Mononuclear cell (primary cell): ENCODE results near the gene CHRDL1. TPM values are rescaled to one million over a fixed set of nuclear protein-coding genes. Genes with fewer than 3 reads are reported as not detected.

Experiments used
- H3K27me3 ChIP-seq: 2 replicates; pipeline ENCODE4 v1.6.0; 2011; ENCODE audit warnings: low read length, control low read depth; ENCODE audit not compliant: insufficient read depth
- H3K4me1 ChIP-seq: 2 replicates; pipeline ENCODE4 v1.5.1; 2011; ENCODE audit warnings: mild to moderate bottlenecking, low read length, control low read depth; ENCODE audit not compliant: insufficient read depth
- H3K4me3 ChIP-seq: 2 replicates; pipeline ENCODE4 v1.5.1; 2011; ENCODE audit warnings: mild to moderate bottlenecking, low read length, moderate library complexity
- H3K9me3 ChIP-seq: 2 replicates; pipeline ENCODE4 v1.5.1; 2011; ENCODE audit warnings: low read depth, mild to moderate bottlenecking, control low read depth, low read length
- total RNA-seq: library from RNA; depleted of rRNA; stranded (reverse); fragments of >200 nt; gene quantifications from one replicate; pipeline ENCODE4 v1.2.3, GENCODE V29; 2012

The CHRDL1 gene
- total RNA-seq, 1 donor, result 0.10 TPM

DNA sequence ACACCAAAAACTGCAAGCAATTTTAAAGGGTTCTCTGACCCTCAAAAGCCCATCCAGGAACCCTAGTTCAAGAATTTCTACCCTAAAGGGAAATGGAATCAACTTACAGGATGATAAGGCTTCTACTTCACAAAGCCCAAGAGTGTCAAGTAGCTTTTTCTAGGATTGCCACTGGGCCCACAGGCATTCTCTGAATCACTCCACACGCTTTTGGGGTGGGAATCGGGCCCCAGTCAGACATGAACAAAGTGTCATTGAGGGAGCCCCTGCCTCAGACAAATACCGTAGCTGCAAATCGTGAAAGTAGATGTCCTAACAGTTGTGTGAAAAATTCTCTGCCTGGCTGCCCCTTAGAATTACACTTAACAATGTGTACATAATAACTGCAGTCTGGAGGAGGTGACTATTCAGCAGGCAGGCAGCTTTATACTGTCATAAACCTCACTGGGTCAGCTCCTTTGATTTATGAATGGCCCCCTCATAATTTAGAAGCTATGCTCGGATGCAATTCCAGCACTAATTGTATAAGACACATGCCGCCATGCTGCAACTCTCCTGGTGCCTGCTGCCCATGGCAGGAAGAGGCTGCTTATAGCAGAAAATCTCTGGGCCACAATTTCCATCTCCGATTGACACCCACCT, 36.7 kb downstream of the CHRDL1 start:
- no peaks in the 10 kb centered on the region for H3K9me3 ChIP-seq
- no peaks in the 10 kb centered on the region for H3K27me3 ChIP-seq
- no peak overlapping the region for H3K4me3 ChIP-seq
- no peaks in the 10 kb centered on the region for H3K4me1 ChIP-seq

DNA sequence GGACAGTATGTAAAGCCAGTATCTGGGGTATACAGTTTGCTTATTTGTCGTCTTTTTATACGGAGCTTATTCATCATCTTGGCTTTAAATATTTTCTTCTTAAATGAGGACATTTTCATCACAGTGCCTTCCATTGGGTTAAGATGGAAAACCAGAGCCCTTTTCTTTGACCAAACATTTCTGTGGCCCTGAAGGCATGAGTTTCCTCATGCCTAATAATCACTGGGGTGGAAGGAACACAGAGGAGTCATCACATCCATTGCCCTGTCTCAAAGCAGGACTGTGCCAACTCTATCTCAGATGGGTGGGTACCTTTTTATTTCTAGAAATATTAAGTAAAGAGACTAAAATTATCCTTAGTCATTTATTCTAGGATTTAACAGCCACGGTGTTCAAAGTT, 40.0 kb downstream of the CHRDL1 start:
- no peaks in the 10 kb centered on the region for H3K27me3 ChIP-seq
- no peak overlapping the region for H3K4me3 ChIP-seq
- no peaks in the 10 kb centered on the region for H3K9me3 ChIP-seq
- H3K4me1 ChIP-seq, result no peaks in the 10 kb centered on the region

DNA sequence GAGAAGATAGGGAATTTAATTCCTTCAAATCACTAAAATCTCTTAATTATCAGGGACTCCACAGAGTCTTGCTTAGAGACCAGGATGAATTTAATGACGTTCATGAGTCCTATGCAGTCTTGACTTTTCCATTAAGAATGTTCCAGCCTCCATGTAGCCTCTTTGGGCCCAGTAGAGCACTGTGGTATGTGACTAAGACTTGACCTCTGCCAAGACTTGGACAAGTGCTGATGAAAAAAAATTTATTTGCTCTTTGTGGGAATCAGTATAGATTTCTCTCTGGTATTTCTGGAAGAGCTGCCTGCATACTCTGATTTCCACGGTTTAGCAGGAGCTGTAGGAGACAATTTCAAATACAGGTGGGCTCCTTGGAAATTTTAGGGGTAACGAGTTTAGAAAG, 40.6 kb downstream of the CHRDL1 start:
- Histone ChIP-seq H3K9me3 (no peaks in the 10 kb centered on the region), H3K27me3 (no peaks in the 10 kb centered on the region), H3K4me3 (no peak overlapping the region)

DNA sequence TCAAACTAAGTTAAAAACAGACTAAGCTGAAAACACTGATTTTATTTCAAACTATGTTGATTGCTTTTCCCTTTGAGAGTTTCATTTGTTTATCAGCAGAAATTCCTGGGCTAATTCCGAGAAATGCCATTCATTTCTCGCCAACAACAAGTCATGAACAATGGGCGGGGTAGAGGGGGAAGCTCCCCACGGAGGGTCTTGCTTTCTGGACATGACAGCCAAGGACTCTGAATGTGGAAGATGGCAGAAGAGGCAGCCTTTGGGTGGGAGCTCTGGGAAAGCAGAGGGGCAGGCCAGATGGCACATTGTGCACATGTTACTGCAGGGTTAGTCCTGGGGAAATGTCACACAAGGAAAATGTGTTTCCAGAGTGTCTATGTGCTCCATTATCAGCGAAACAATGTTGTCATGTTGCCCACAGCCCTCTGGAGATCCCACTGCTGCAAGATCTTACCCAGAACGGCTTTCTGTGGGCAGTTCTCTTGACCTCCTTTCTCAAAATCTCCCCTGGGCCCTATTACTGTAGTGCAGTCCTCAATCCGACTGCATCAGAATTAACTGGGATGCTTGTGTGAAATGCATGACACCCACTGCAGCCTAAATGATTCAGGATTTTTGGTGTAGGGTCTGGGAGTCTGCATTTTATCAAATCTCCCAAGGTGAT, 45.0 kb downstream of the CHRDL1 start:
- Histone ChIP-seq H3K4me3 (no peak overlapping the region), H3K9me3 (no peaks in the 10 kb centered on the region), H3K4me1 (no peaks in the 10 kb centered on the region), H3K27me3 (no peaks in the 10 kb centered on the region)

More for the DNA sequence above, 40.6 kb downstream of the CHRDL1 start:
- H3K4me1 ChIP-seq, result no peaks in the 10 kb centered on the region

DNA sequence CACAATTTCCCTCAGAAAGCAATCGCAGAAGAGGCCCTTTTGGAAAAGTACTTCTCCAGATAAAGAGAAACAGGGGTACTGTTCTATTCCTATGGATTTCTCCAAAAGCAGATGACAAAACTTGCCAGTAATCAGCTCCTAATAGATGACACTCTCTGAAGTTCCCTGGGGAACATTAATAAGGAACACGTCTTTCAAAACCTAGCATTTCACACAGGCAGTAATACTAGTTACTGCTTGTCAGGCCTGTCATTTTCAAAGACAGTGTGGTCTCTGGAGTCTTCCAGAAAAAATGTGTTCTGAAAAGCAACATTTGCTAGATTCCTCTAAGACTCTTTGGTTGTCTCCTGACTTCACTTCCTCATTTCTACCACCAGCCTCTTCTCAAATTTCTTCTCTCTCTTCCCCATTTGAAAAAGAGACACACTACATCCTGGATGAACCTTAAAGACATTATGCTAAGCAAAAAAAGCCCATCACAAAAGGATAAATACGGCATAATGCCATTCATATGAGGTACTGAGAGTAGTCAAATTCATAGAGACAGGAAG, 47.3 kb downstream of the CHRDL1 start:
- no peaks in the 10 kb centered on the region for H3K27me3 ChIP-seq
- no peaks in the 10 kb centered on the region for H3K9me3 ChIP-seq
- H3K4me1 ChIP-seq, result no peaks in the 10 kb centered on the region
- H3K4me3 ChIP-seq, result no peak overlapping the region

DNA sequence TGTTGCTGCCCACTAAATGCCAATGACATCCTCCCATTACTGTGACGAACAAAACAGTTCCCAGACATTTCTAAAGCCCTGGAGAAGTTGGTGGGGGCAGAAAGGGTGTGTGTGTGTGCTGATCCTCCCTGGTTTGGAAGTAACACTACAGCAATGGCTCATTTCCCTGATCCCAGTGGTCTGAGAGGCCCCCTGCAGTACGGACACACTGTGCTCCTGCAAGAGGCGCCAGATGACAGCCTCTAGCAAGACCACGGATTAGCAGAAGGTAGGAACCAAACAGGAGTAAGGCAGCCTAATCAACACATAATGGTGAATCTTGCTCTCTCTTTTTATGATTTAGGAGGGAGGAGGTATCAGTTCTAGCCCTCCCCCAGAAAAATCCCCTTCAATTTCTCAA, 49.6 kb downstream of the CHRDL1 start:
- no peaks in the 10 kb centered on the region for H3K27me3 ChIP-seq
- no peaks in the 10 kb centered on the region for H3K9me3 ChIP-seq

DNA sequence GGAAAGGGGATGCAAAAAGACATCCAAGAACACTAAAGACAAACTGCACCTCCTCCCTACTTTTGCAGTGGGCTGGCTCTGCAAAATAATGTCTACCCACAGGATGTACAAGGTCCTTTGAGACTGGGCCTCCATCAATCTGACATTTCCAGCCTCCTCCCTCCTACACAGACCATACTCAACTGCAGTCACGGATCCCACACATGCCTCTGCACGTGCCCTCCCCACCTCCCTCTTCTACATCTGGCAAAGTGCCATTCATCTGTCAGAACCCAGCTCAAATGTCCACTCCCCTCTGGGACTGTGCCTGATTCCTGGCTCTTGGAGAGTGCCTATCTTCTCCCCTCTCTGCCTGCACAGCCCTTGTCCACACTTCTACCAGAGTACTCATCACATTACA, 50.3 kb downstream of the CHRDL1 start:
- H3K27me3 ChIP-seq, result no peaks in the 10 kb centered on the region
- H3K4me3 ChIP-seq, result no peak overlapping the region
- no peaks in the 10 kb centered on the region for H3K4me1 ChIP-seq
- no peaks in the 10 kb centered on the region for H3K9me3 ChIP-seq

More for the DNA sequence above, 49.6 kb downstream of the CHRDL1 start:
- no peaks in the 10 kb centered on the region for H3K4me1 ChIP-seq
- H3K4me3 ChIP-seq, result no peak overlapping the region

DNA sequence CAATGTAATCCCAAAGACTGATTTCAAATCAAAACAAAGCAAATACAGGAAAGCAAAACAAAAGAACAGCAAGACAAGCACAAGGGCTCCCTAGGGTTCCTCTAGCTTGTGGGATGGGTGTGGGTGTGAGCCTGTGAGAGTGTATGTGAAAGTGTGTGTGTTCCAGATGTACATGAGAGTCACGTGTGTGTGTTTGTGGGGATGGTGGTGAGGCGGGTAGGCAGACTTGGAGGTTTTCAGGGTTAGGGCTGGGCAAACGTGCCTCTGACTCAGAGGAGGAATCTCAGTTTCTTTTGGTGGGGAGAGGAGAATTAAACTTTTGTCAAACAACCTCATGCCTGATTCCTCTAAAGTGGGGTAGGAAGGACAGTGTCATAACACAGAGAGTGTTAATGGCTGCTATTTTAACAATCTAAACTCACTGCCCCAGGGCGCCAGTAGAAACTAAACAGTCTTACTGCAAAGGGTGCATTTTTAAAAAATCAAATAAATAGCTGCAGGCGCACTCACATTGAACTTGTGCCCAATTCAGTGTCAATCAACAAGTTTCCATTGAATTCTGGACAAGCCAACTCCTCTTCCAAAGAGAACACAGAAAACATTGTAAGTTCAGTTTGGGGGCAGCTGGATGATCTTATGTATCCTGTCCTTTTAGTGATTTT, 51.8 kb downstream of the CHRDL1 start:
- H3K4me1 ChIP-seq, result no peaks in the 10 kb centered on the region

DNA sequence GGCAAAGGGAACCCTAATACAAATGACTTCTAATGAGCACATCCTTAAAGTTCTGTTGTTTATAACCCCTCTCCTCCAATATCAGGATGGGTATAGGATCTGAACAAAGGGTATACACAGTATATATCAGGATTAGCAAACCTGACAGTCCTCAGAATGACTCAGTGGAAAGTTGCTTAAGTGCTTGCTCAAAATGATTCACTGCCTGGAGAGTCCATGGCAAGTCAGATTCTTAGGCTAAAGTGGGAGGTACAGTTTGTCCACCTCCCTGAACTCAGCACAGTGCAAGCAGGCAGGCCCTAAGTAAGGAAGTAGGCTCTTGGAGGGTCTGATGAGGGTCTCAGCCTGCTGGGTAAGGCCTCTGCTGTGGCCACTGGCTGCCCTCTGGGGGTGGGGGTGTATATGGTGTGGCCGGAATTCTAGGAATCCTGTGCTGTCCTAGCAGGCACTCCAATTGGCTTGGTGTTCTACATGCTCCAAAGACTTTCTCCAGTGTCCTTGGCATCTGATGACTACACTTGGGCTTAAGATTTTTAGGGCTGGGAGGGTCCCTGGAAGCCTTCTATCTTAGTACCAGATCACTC, 54.3 kb downstream of the CHRDL1 start:
- Histone ChIP-seq H3K27me3 (no peaks in the 10 kb centered on the region), H3K4me1 (no peaks in the 10 kb centered on the region), H3K9me3 (no peaks in the 10 kb centered on the region), H3K4me3 (no peak overlapping the region)

More for the DNA sequence above, 51.8 kb downstream of the CHRDL1 start:
- H3K4me3 ChIP-seq, result no peak overlapping the region
- H3K9me3 ChIP-seq, result no peaks in the 10 kb centered on the region
- H3K27me3 ChIP-seq, result no peaks in the 10 kb centered on the region

DNA sequence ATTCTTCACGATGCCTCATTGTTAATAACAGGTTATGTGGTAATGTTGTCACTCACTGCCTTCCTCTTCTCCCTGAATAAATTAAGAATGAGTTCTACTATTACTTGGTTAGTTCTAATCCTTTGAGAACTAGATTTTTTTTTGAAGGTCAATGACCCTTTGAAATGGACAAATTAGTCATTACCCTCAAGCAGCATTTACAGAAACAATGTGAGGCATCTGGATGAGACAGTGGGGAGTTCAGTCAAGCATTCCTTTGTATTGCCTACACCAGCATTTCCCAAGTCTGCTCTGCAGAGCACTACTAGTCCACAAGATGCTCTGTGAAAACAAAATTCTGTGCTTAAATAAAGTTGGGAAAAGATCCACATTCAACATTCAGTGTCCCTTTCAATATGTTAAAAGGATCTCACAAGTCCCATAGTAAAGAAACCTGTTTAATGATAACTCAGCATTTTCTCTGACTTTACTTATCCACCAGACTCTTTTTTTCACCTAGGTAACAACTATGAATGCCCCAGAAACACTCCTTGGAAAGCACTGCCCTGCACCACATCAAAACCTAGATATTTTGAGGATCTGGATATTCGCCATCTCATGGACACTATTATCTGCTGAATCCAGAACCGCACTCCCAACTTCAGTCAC, 60.6 kb downstream of the CHRDL1 start:
- Histone ChIP-seq H3K4me3 (no peak overlapping the region), H3K27me3 (no peaks in the 10 kb centered on the region), H3K9me3 (no peaks in the 10 kb centered on the region), H3K4me1 (no peaks in the 10 kb centered on the region)

DNA sequence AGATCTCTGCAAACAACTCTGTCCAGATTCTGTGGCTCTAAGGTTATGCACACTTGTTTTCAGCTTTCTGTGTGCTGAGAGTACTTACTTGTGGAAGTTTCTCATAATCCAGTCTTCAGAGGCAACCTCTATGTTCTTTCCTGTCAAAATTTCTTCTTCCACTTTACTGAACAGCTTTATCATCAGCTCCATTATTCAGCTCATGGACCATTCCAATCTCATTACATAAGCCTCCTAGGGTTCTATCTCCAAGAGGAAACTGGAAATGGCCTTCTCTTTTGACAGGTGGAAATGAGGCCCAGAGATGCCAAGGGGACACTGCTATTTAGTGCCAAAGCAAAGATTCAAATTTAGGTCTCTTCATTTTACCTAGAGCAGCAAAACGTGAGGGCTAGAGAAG, 61.3 kb downstream of the CHRDL1 start:
- Histone ChIP-seq H3K4me1 (no peaks in the 10 kb centered on the region), H3K27me3 (no peaks in the 10 kb centered on the region), H3K4me3 (no peak overlapping the region), H3K9me3 (no peaks in the 10 kb centered on the region)

DNA sequence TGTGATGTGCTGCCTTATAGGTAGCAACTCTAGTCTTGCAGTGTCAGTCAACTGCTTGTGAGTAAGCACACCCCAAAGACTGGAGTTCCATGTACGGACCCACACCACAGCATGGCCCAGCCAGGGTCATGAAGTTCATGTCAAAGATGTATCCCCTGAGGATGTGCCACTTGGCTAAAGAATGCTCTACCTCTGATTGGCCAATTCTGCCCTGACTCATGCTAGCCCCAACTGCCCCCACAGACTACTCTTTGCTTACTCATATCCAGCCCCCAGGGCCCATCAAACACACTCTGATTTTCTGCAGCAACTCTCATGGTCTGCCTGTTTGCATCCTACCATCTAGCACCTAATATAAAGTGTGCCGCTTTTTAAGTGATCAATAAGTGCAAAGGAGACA, 62.5 kb downstream of the CHRDL1 start:
- Histone ChIP-seq H3K4me3 (no peak overlapping the region), H3K9me3 (no peaks in the 10 kb centered on the region), H3K4me1 (no peaks in the 10 kb centered on the region), H3K27me3 (no peaks in the 10 kb centered on the region)

DNA sequence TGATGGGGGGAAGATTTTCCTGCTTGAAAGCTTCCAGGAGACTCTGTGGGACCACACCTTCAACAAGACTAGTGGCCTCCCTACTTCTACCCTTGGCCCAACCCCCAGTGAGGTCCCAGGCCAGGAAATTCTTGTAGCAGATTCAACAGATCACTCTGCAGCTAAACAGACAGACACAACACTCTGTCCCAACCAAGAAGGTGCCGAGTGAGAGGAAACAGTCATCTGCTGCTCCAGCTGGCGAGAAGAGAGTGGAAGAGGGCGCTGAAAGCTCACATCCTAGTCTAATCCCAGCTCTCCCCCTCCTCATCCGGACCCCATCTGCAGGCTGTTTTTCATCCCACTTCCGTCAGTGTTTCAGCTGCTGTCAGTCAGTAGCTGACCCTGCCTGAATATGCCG, 63.4 kb downstream of the CHRDL1 start:
- no peak overlapping the region for H3K4me3 ChIP-seq
- H3K9me3 ChIP-seq, result no peaks in the 10 kb centered on the region
- no peaks in the 10 kb centered on the region for H3K4me1 ChIP-seq
- H3K27me3 ChIP-seq, result no peaks in the 10 kb centered on the region

DNA sequence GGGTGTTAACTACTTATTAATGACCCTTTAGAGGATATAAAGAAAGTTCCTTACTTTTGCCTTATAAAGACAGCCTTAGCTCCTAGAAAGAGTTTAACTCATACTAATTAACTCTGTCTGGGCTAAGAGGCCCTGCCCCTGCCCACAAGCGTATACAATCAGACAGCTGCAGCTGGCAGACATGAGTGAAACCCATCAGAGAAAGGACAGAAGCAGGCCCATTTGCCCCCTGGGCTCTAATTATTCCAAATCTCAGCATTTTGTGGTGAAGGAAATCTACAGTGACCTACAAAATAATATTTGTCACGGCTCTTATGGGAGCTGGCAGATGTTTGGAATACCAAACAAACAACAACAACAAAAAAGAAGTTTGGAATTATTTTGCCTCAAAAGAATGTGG, 71.8 kb downstream of the CHRDL1 start:
- Histone ChIP-seq H3K27me3 (no peaks in the 10 kb centered on the region), H3K4me1 (no peaks in the 10 kb centered on the region), H3K9me3 (no peaks in the 10 kb centered on the region), H3K4me3 (no peak overlapping the region)

DNA sequence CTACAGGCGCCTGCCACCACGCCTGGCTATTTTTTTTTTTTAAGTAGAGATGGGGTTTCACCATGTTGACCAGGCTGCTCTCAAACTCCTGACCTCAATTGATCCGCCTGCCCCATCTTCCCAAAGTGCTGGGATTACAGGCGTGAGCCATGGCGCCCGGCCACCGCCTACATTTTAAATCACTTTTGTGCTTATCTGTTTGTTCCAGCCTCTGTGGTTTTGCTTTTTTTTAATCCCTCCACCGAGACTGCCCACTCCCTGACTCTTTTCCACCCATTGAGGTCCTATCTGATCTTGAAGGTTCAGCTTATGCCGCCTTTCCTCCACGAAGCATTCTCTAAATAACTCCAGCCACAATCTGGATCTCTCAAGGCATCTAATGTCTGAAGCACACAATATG, 73.5 kb downstream of the CHRDL1 start:
- Histone ChIP-seq H3K4me3 (no peak overlapping the region), H3K27me3 (no peaks in the 10 kb centered on the region)

More for the DNA sequence above, 73.5 kb downstream of the CHRDL1 start:
- H3K4me1 ChIP-seq, result no peaks in the 10 kb centered on the region
- H3K9me3 ChIP-seq, result no peaks in the 10 kb centered on the region
